ENCODE data around the gene TPCN1. TPM values are rescaled to one million over a fixed set of nuclear protein-coding genes. Genes with fewer than 3 reads are reported as not detected.

Gene TPCN1
- total RNA-seq, 1 experiment from 2014 or later: 29.7 TPM

- intact Hi-C loops (cut with micrococcal nuclease): no loop called here
- ATAC-seq (no peak), DNase-seq (ENCODE audit: low read depth, low spot score) (no peak)
- Histone ChIP-seq H3K9me3 (ENCODE audit: control insufficient read depth in 1 of 2, insufficient read depth in 1 of 2, low read depth in 1 of 2, low read length in 2 of 2) (no peaks in the 10 kb centered on the region), H3K36me3 (ENCODE audit: control insufficient read depth in 1 of 2, insufficient read depth in 2 of 2, low read length in 2 of 2) (peaks cover 0 to 5% of the 10 kb centered on the region in 2 experiments; a peak in 1 of 4 replicates), H3K27me3 (ENCODE audit: insufficient read depth, low read length) (no peaks in the 10 kb centered on the region), H3K9ac (ENCODE audit: low read length) (no peak overlapping the region), H2AFZ (ENCODE audit: low read depth, low read length, poor library complexity, severe bottlenecking) (no peak overlapping the region), H3K4me3 (replicated peaks in 1 of 2; ENCODE audit: low read depth in 1 of 2, low read length in 2 of 2) (no peak overlapping the region), H3K9me2 (ENCODE audit: insufficient read depth) (no peaks in the 10 kb centered on the region), H3K4me2 (ENCODE audit: low read length) (no peak overlapping the region), H3K27ac (ENCODE audit: low read depth, low read length) (no peak overlapping the region), H4K20me1 (ENCODE audit: insufficient read depth) (no peaks in the 10 kb centered on the region), H3K79me2 (ENCODE audit: insufficient read depth, low read length) (no peaks in the 10 kb centered on the region), H3K4me1 (ENCODE audit: control insufficient read depth in 1 of 2, insufficient read depth in 2 of 2, low read length in 2 of 2) (no peaks in the 10 kb centered on the region)
- ChIA-PET RAD21 (ENCODE audit: low non-redundant PET in 1 of 2, low total read pairs in 2 of 2, uncharacterized antibody in 2 of 2, unreplicated experiment in 2 of 2) (no interaction called here), POLR2A (no interaction called here), CTCF (no interaction called here)
- BruUV-seq (replicated peaks): no TSS peak
- TF ChIP-seq MAX (IDR thresholded peaks at IDR 0.05): no peak
- no peak for TF ChIP-seq ZFX (IDR thresholded peaks at IDR 0.05)
- no peak for TF ChIP-seq SP1 (IDR thresholded peaks at IDR 0.05; ENCODE audit: low read depth)
- no peak for TF ChIP-seq TCF7L2 (IDR thresholded peaks at IDR 0.05; ENCODE audit: borderline replicate concordance, extremely low read depth, insufficient read depth, insufficient read length)
- TF ChIP-seq REST (IDR thresholded peaks at IDR 0.05; ENCODE audit: low read depth): no peak
- TF ChIP-seq ZBTB33 (IDR thresholded peaks at IDR 0.05; ENCODE audit: extremely low read depth, insufficient replicate concordance, low read length): no peak
- no peak for TF ChIP-seq RAD21 (IDR thresholded peaks at IDR 0.05; ENCODE audit: low read depth)
- TF ChIP-seq CBX3 (IDR thresholded peaks at IDR 0.05; ENCODE audit: low read depth): no peak
- TF ChIP-seq FOSL1 (IDR thresholded peaks at IDR 0.05; ENCODE audit: low read depth): no peak
- no peak for TF ChIP-seq ZNF274 (IDR thresholded peaks at IDR 0.05; ENCODE audit: low read depth, low read length)
- TF ChIP-seq ATF3 (IDR thresholded peaks at IDR 0.05): no peak
- no peak for TF ChIP-seq SIN3A (IDR thresholded peaks at IDR 0.05; ENCODE audit: low read depth)
- TF ChIP-seq POLR2A (IDR thresholded peaks at IDR 0.05; ENCODE audit: borderline replicate concordance, extremely low read depth, insufficient read depth, insufficient read length): no peak
- TF ChIP-seq EZH2phosphoT487 (IDR thresholded peaks at IDR 0.05; ENCODE audit: borderline replicate concordance): no peak
- no peak for TF ChIP-seq JUND (IDR thresholded peaks at IDR 0.05)
These were observed 55.8 kb downstream of the TPCN1 start for GRCh38 chr12:113276946-113277500.

Data from HCT116 (cell line).